Activated naive CD8-positive, alpha-beta T cell treated with anti-CD3 and anti-CD28 coated beads, Interleukin-2, amount 10 ng/mL, durations not matched to agents 7 days and 5 days (primary cell): ENCODE results near the gene GALNT9. TPM values are rescaled to one million over a fixed set of nuclear protein-coding genes. Genes with fewer than 3 reads are reported as not detected.
A peak's percentile ranks its signal among the peaks of the same experiment; 100 is the strongest.

Experiments used
- ATAC-seq: fragments of 150-1000 bp; cut with Tn5 transposase; one replicate; pipeline ENCODE4 v1.10.0; 2021; ENCODE audit warnings: low read depth, moderate library complexity
- POLR2A ChIA-PET: fragments of 350-600 bp; sonication (Branson Sonifier 250); formaldehyde crosslinking; loops from one replicate; lab custom pipeline; 2021; ENCODE audit warnings: antibody characterized with exemption; lab: Charles Lee
- DNase-seq: peaks from one replicate; pipeline ENCODE4 v3.0.0; 2021
- H3K27ac Mint-ChIP-seq: one replicate; pipeline ENCODE4 v1.8.0; 2022; ENCODE audit warnings: mild to moderate bottlenecking, mixed read lengths
- H3K27me3 Mint-ChIP-seq: one replicate; pipeline ENCODE4 v1.8.0; 2022; ENCODE audit warnings: mild to moderate bottlenecking, moderate library complexity, mixed read lengths
- H3K36me3 Mint-ChIP-seq: one replicate; pipeline ENCODE4 v1.8.0; 2021; ENCODE audit warnings: mild to moderate bottlenecking, mixed read lengths
- H3K4me1 Mint-ChIP-seq: one replicate; pipeline ENCODE4 v1.8.0; 2021; ENCODE audit warnings: mixed read lengths
- H3K4me3 Mint-ChIP-seq: one replicate; pipeline ENCODE4 v1.8.0; 2022; ENCODE audit warnings: mild to moderate bottlenecking, moderate library complexity, mixed read lengths
- H3K9me3 Mint-ChIP-seq: one replicate; pipeline ENCODE4 v1.8.0; 2021; ENCODE audit warnings: mixed read lengths
- total RNA-seq, 2 experiments: library from RNA; stranded (reverse); gene quantifications; one replicate each; pipeline ENCODE4 v1.2.3, GENCODE V29; 2021

GALNT9 gene
- total RNA-seq, 2 experiments from 2014 or later, result not detected

- peaks cover 3% of the 10 kb centered on the region for H3K4me1 Mint-ChIP-seq
- no peak overlapping the region for H3K4me3 Mint-ChIP-seq
- H3K9me3 Mint-ChIP-seq, result peaks cover 11% of the 10 kb centered on the region
- DNase-seq (no peak), ATAC-seq (peak; percentile 35)
- H3K36me3 Mint-ChIP-seq, result no peaks in the 10 kb centered on the region
- H3K27ac Mint-ChIP-seq, result no peak overlapping the region
- H3K27me3 Mint-ChIP-seq, result peaks cover 11% of the 10 kb centered on the region
- POLR2A ChIA-PET, result no interaction called here
These were observed 114.5 kb downstream of the GALNT9 start for GRCh38 chr12:132214891-132215290.

DNA sequence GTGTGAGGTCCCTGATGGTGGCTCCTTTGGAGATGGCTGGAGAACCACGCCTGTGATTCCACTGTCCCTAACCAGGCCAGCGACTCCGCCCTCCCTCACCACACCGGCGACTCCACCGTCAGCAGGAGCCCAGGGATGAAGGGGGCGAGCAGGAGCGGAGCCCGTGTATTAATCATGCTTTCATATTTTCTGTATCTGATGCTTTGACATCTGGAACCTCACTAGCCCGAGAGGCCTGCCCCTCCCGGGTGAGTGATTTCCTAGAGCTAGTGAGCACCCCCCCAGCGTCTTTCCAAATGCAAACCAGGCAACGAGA lies 115.3 kb downstream of the GALNT9 start:
- POLR2A ChIA-PET, result no interaction called here
- H3K4me3 Mint-ChIP-seq, result no peak overlapping the region
- H3K27me3 Mint-ChIP-seq, result peaks cover 11% of the 10 kb centered on the region
- DNase-seq, result no peak
- no peak overlapping the region for H3K27ac Mint-ChIP-seq
- peaks cover 11% of the 10 kb centered on the region for H3K9me3 Mint-ChIP-seq
- no peak for ATAC-seq
- H3K4me1 Mint-ChIP-seq, result peaks cover 3% of the 10 kb centered on the region
- H3K36me3 Mint-ChIP-seq, result no peaks in the 10 kb centered on the region

GRCh38 chr12:132213359-132214160 lies 115.8 kb downstream of the GALNT9 start:
- H3K4me1 Mint-ChIP-seq, result peaks cover 3% of the 10 kb centered on the region
- H3K27ac Mint-ChIP-seq, result no peak overlapping the region
- ATAC-seq, result no peak

DNA sequence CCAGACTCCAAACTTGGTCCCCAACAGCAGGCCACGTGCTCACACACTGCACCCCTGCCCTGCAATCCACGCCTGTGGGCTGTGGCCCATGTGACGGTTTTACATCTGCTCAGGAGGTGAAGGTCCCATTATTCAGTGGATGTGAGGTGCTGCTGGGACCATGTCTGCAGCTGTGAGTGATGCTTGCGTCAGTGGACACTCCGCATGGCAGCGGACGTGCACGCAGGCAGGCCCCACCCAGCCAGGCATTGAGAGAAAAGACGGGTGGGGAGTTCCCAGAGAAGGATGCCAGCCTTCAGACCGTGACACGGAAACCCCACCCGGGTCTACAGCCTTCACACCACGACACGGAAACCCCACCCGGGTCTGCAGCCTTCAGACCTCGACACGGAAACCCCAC lies 117.6 kb downstream of the GALNT9 start:
- Mint-ChIP-seq H3K36me3 (no peaks in the 10 kb centered on the region), H3K27me3 (peaks cover 8% of the 10 kb centered on the region), H3K4me3 (no peak overlapping the region), H3K27ac (no peak overlapping the region), H3K4me1 (no peaks in the 10 kb centered on the region), H3K9me3 (peaks cover 4% of the 10 kb centered on the region)
- ATAC-seq (no peak), DNase-seq (no peak)
- POLR2A ChIA-PET, result no interaction called here

More at GRCh38 chr12:132213359-132214160, 115.8 kb downstream of the GALNT9 start:
- no peak overlapping the region for H3K4me3 Mint-ChIP-seq
- peaks cover 11% of the 10 kb centered on the region for H3K9me3 Mint-ChIP-seq
- POLR2A ChIA-PET, result no interaction called here
- no peak for DNase-seq
- H3K27me3 Mint-ChIP-seq, result peaks cover 11% of the 10 kb centered on the region
- no peaks in the 10 kb centered on the region for H3K36me3 Mint-ChIP-seq

DNA sequence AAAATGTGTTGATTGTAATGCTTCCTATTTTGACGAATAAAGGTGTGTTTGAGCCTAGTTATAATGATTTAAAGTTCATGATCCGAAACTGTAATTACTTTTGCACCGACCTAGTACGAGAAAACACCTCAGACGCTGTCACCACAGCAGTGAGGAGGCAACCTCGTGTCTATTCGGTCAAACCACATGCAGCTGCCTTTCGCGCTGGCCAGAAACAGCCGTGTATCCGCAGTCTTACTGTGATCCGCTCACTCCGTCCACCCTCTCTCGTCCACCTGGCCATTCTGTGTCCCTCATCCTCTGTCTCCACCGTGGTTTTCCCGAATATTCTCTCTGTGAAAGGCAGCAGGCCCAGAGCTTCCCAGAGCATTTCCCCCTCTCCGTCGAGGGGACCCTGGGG lies 118.1 kb downstream of the GALNT9 start:
- Mint-ChIP-seq H3K27me3 (peaks cover 8% of the 10 kb centered on the region), H3K4me3 (no peak overlapping the region), H3K9me3 (peaks cover 4% of the 10 kb centered on the region), H3K27ac (no peak overlapping the region), H3K36me3 (no peaks in the 10 kb centered on the region), H3K4me1 (no peaks in the 10 kb centered on the region)
- ATAC-seq, result no peak
- DNase-seq, result no peak
- POLR2A ChIA-PET, result no interaction called here

GRCh38 chr12:132210223-132211055 lies 119.0 kb downstream of the GALNT9 start:
- ATAC-seq, result no peak
- H3K4me1 Mint-ChIP-seq, result no peaks in the 10 kb centered on the region
- POLR2A ChIA-PET, result no interaction called here
- H3K27ac Mint-ChIP-seq, result no peak overlapping the region
- no peaks in the 10 kb centered on the region for H3K36me3 Mint-ChIP-seq
- no peak for DNase-seq
- no peak overlapping the region for H3K4me3 Mint-ChIP-seq
- peaks cover 15% of the 10 kb centered on the region for H3K27me3 Mint-ChIP-seq
- H3K9me3 Mint-ChIP-seq, result peaks cover 3% of the 10 kb centered on the region

DNA sequence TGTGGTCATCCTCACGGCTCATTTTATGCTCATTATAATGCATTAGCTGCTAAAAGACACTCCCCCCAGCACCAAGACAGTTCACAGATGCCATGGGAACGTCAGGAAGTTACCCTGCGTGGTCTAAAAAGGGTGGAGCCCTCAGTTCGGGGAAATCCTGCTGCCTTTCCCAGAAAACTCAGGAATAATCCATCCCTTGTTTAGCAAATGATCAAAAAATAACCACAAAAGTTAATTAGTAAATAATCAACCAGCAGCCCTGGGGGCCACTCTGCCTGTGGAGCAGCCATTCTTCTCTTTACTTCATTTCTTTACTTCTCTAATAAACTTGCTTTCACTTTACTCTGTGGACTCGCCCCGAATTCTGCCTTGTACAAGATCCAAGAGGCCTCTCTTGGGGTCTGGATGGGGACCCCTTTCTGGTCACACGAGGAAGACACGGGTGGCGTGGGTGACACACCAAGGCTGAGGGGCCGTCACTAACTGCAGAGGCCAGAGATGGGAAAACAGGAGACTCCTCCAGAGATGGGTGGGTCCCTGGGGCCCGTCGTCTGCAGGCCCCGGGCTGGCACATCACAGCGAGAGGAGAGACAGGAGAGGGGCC lies 119.7 kb downstream of the GALNT9 start:
- Mint-ChIP-seq H3K27me3 (peaks cover 21% of the 10 kb centered on the region), H3K36me3 (no peaks in the 10 kb centered on the region), H3K4me3 (no peak overlapping the region), H3K4me1 (no peaks in the 10 kb centered on the region), H3K27ac (no peak overlapping the region), H3K9me3 (peaks cover 3% of the 10 kb centered on the region)
- ATAC-seq, result no peak
- no peak for DNase-seq
- POLR2A ChIA-PET, result no interaction called here

DNA sequence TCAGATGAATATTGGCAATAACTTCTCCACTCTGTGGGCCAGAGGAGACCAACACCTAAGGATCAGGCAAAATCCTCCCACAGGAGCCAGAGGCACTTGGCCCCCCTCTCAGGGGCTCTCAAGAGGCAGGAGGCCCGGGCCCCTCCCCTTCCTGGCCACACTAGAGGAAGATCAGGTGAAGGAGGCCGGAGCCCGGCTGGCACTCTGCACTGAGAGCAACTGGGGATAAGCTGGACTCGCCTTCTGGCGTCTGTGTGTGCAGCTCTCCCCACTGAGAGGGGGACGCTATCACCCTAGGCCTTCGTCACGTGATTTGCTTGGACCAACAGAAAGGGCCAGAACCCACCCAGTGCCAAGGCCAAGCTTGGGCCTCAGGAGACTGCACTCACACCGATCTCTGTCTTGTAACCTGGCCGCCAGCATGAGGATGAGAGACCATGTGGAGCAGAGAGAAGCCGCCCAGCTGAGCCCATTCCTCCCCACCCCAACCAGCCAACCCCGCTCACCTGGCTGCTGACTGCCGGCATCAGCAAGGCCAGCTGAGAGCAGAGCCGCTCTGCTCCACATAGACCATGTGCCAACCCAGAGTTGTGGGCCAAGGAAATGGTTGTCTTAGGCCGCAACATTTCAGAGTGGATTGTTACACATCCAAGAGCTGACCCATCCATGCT lies 121.1 kb downstream of the GALNT9 start:
- DNase-seq (no peak), ATAC-seq (no peak)
- H3K9me3 Mint-ChIP-seq, result peaks cover 2% of the 10 kb centered on the region
- H3K36me3 Mint-ChIP-seq, result no peaks in the 10 kb centered on the region
- no peaks in the 10 kb centered on the region for H3K4me1 Mint-ChIP-seq
- peaks cover 31% of the 10 kb centered on the region for H3K27me3 Mint-ChIP-seq
- no peak overlapping the region for H3K4me3 Mint-ChIP-seq
- POLR2A ChIA-PET, result no interaction called here
- H3K27ac Mint-ChIP-seq, result no peak overlapping the region

DNA sequence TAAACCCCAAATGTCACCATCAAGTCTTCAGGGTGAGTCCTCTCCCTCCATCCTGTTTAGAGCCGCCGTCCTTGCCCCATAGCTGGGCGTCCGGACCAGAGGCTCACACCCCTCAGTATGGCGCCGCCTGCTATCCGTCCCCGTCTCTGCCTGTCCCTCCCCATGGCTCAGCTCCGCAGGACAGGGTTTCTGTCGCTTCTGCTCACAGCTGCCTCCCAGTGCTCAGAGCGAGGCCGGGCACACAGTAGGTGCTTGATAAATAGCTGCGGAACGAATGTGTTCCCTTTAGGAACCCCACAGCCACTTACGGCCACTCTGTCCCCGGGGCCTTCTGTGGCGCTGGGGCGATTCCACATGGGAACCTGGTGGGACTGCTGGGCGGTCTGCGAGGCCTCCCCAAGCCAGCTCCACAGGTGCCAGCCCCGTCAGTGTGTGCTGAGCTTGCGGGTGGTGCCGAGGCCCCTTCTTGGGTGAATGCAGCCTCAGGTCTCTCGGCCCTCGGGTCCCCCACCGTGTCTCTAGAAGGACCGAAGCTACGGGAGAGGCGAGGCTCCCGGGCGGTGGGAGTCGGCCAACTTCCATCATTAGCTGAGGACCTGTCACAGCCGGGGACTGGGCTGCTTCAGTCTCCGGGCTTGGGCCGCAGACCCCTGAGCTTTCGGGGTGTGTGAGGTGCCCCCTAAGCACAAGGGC lies 122.2 kb downstream of the GALNT9 start:
- DNase-seq (no peak), ATAC-seq (no peak)
- POLR2A ChIA-PET, result no interaction called here
- no peak overlapping the region for H3K4me3 Mint-ChIP-seq
- peaks cover 31% of the 10 kb centered on the region for H3K27me3 Mint-ChIP-seq
- no peak overlapping the region for H3K27ac Mint-ChIP-seq
- H3K9me3 Mint-ChIP-seq, result no peaks in the 10 kb centered on the region
- no peaks in the 10 kb centered on the region for H3K4me1 Mint-ChIP-seq
- H3K36me3 Mint-ChIP-seq, result no peaks in the 10 kb centered on the region

GRCh38 chr12:132206046-132206434 lies 123.3 kb downstream of the GALNT9 start:
- Mint-ChIP-seq H3K27ac (no peak overlapping the region), H3K36me3 (no peaks in the 10 kb centered on the region), H3K9me3 (no peaks in the 10 kb centered on the region), H3K27me3 (peaks cover 31% of the 10 kb centered on the region), H3K4me3 (no peak overlapping the region), H3K4me1 (no peaks in the 10 kb centered on the region)
- ATAC-seq (no peak), DNase-seq (no peak)
- POLR2A ChIA-PET, result no interaction called here

DNA sequence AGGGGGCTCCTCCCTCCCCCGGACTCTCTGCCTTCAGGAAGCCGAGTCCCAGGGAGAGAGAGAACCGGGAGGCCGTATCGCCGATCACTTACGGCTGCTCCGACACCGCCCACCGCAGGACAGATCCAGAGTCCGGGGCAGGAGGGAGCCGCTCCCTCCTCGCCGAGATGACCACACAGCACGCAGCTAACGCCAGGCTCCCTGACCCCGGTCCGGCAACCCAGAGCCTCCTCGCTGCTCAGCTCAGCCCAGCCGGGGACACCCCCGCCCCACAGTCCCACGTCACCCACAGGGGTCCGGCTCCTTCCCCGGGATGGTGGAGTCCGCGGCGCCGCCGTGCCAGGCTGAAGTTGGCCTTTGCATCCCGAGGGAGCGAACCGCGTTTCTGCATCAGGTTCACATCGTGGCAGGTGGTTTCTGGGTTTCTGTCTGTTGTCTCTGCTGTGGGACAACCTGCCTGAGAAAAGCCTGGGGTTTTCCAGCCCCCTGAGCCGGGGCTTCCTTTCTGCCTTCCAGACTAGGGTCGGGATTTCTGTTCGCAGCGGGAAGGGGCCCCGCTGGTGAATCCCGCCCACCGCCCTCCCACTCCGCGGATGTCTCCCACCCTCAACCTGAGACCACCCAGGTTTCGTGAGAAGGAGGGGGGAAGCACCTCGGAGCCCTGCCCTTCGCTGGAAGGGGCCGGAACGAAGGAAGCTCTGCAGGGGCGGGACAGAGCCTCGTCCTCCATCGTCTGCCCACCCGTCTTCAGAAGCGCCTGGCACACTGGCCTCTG lies 123.9 kb downstream of the GALNT9 start:
- Mint-ChIP-seq H3K4me1 (no peaks in the 10 kb centered on the region), H3K9me3 (no peaks in the 10 kb centered on the region), H3K27ac (no peak overlapping the region), H3K27me3 (peaks cover 31% of the 10 kb centered on the region), H3K4me3 (no peak overlapping the region), H3K36me3 (no peaks in the 10 kb centered on the region)
- POLR2A ChIA-PET, result interaction anchor here (1.1 kb wide), 1 partner anchor 16 kb away, joined by 3 read pairs; no protein-coding TSS in a partner anchor
- DNase-seq (no peak), ATAC-seq (peak; percentile 9)

DNA sequence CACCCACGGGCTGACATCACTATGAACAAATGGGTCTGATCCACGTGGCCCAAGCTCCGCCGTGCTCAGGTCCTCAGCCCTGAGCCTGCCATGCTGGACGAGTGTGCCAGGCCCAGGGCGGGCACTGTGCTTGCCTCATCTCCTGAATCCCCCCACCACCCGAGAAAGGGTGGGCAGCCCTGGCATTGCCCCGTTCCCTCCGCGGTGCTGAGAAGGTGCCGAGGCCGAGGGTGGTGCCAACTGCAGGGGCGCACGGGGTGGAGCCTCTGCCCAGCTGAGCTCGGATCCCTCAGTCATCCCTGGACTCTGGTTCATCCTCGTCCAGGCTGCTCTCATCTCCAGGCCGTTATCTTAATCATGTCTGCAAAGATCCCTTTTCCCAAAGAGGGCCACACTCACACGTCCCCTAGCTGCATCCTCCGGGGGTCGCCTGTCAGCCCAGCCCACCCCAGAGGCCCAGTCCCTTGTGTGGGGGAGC lies 124.6 kb downstream of the GALNT9 start:
- H3K27ac Mint-ChIP-seq, result no peak overlapping the region
- H3K4me3 Mint-ChIP-seq, result no peak overlapping the region
- no peaks in the 10 kb centered on the region for H3K4me1 Mint-ChIP-seq
- no peaks in the 10 kb centered on the region for H3K36me3 Mint-ChIP-seq
- peaks cover 31% of the 10 kb centered on the region for H3K27me3 Mint-ChIP-seq
- DNase-seq (no peak), ATAC-seq (no peak)
- POLR2A ChIA-PET, result interaction anchor here (1.1 kb wide), 1 partner anchor 15 kb away, joined by 3 read pairs; no protein-coding TSS in a partner anchor
- H3K9me3 Mint-ChIP-seq, result no peaks in the 10 kb centered on the region
